Activated T-helper 17 cell treated with anti-CD3 and anti-CD28 coated beads, Interleukin-2, amount 50 U/mL, for 72 hours (primary cell): ENCODE data around the gene LRP10. TPM values are rescaled to one million over a fixed set of nuclear protein-coding genes. Genes with fewer than 3 reads are reported as not detected.

Experiments used
- ATAC-seq: fragments of 150-1000 bp; cut with Tn5 transposase; replicated peaks from 2 replicates; pipeline ENCODE4 v1.10.0; 2021; ENCODE audit warnings: mild to moderate bottlenecking, moderate library complexity
- H3K27ac Mint-ChIP-seq: one replicate; pipeline ENCODE4 v1.8.0; 2022; ENCODE audit warnings: mixed read lengths
- H3K27me3 Mint-ChIP-seq: one replicate; pipeline ENCODE4 v1.8.0; 2022; ENCODE audit warnings: mixed read lengths
- H3K36me3 Mint-ChIP-seq: one replicate; pipeline ENCODE4 v1.8.0; 2022; ENCODE audit warnings: low read depth, mild to moderate bottlenecking, mixed read lengths
- H3K4me1 Mint-ChIP-seq: one replicate; pipeline ENCODE4 v1.8.0; 2022; ENCODE audit warnings: mixed read lengths
- H3K4me3 Mint-ChIP-seq: one replicate; pipeline ENCODE4 v1.8.0; 2022; ENCODE audit warnings: mild to moderate bottlenecking, mixed read lengths
- H3K9me3 Mint-ChIP-seq: one replicate; pipeline ENCODE4 v1.8.0; 2022; ENCODE audit warnings: mixed read lengths
- total RNA-seq, 2 donors: library from RNA; stranded (reverse); gene quantifications; one replicate each; pipeline ENCODE4 v1.2.3, GENCODE V29; 2022

LRP10 gene
- total RNA-seq, 2 donors from 2014 or later, result 61.3 to 78.1 TPM

DNA sequence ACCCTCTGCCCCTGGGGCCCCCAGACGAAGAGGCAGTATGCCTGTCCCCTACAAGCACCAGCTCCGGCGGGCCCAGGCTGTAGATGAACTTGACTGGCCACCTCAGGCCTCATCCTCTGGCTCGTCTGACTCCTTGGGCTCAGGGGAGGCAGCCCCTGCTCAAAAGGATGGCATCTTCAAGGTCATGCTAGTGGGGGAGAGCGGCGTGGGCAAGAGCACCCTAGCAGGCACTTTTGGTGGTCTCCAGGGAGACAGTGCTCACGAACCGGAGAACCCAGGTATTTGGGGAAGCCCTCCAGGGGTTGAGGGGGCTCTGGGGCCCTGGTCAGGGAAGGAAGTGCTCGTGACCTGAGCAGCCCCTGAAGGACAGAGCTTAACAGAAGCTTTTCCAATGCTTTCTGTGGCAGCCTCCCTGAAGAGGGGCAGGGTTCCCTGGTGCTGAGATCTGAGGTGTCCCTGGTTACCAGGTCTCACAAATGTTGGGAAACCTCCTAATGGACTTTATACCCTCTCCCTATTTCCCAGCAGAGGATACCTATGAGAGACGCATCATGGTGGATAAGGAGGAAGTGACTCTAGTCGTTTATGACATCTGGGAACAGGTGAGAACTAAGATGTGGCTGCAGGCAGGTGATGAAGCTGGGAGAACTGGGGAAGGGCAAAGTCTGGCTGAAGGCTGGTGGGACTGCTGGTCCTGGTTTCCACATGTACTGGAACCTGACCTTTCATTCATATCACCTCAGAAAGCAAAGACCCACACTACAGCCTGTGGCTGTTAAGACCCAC lies 13.4 kb downstream of the LRP10 start:
- no peaks in the 10 kb centered on the region for H3K9me3 Mint-ChIP-seq
- H3K4me3 Mint-ChIP-seq, result peak overlapping the region; percentile 92
- ATAC-seq, result no peak
- peaks cover 29% of the 10 kb centered on the region for H3K4me1 Mint-ChIP-seq
- H3K27ac Mint-ChIP-seq, result peak overlapping the region; percentile 61
- H3K36me3 Mint-ChIP-seq, result no peaks in the 10 kb centered on the region
- H3K27me3 Mint-ChIP-seq, result no peaks in the 10 kb centered on the region

DNA sequence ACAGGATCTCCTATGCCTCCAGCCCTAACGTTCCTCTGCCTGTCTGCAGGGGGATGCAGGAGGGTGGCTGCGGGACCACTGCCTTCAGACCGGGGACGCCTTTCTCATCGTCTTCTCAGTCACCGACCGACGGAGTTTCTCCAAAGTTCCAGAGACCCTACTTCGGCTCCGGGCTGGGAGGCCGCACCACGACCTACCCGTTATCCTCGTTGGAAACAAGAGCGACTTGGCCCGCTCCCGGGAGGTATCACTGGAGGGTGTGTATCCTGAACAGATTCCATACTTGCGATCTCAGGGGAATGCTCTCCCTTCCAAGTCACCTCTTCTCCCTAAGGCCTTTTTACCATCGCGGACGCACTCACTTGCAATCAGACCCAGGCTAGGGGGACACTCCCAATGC lies 14.4 kb downstream of the LRP10 start:
- peaks cover 35% of the 10 kb centered on the region for H3K4me1 Mint-ChIP-seq
- no peak for ATAC-seq
- no peaks in the 10 kb centered on the region for H3K27me3 Mint-ChIP-seq
- no peaks in the 10 kb centered on the region for H3K9me3 Mint-ChIP-seq
- H3K4me3 Mint-ChIP-seq, result peak overlapping the region; percentile 92
- H3K36me3 Mint-ChIP-seq, result no peaks in the 10 kb centered on the region
- no peak overlapping the region for H3K27ac Mint-ChIP-seq

DNA sequence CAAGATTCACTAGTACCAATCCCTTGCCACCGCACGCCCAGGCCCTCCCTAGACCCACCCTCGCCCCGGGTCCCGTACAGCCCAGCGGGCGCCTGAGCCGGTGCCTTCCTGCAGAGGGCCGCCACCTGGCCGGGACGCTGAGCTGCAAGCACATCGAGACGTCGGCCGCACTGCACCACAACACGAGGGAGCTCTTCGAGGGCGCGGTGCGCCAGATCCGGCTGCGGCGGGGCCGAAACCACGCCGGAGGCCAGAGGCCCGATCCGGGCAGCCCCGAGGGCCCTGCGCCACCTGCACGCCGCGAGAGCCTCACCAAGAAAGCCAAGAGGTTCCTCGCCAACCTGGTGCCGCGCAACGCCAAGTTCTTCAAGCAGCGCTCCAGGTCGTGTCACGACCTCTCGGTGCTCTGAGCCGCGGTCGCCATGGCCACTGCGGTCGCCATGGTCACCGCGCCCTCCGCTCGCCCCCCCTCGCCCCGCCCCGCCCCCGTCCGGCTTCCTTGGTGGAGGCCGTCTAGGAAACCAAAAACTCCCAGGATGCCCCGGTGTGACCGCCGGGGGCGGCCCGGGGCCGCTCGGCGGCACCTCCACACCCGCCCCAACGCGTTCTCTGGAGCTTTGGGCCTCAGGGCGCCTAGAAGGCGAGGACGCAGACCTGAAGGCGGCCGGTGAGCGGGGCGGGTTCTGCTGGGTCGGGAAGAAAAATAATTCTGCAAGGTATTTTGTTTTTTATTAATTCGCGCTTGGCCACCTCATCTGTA lies 15.1 kb downstream of the LRP10 start:
- Mint-ChIP-seq H3K4me3 (peak overlapping the region; percentile 92), H3K27ac (peak overlapping the region; percentile 93), H3K9me3 (no peaks in the 10 kb centered on the region), H3K27me3 (no peaks in the 10 kb centered on the region), H3K36me3 (no peaks in the 10 kb centered on the region), H3K4me1 (peaks cover 32% of the 10 kb centered on the region)
- ATAC-seq, result peak; percentile 79

DNA sequence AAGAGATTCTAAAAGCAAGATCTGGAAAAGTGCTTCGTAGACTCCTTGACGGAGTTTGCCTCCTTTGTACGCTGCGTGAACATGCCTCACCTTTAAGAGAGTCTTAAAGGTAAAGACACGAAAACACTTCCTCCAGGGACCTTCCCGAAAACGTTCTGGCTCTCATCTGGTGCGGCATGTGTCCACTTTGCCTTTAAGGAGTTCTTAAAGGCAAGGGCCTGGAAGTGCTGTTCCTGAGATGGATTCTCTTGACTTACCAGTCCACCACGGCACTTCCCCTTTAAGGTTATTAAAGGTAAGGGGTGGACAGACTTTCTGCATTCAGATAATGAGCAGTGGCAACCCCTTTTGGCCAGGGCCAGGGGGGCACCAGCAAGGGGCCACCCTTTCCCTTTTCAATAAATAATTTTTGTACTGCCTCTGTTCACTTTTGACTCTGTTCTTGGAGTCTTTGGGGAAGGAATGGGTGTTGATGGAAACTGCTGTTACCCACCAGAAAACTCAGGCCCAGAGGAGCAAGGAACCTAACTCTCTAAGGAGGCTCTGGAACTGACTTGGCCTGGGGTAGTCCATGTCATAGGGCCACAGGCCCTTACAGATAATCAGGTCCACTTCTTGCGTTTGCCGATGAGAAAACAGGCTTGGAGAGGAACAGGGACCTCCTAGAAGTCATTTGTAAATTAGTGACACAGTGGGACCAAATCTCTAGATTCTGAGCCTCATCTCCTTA lies 15.9 kb downstream of the LRP10 start:
- Mint-ChIP-seq H3K4me3 (peak overlapping the region; percentile 92), H3K9me3 (no peaks in the 10 kb centered on the region), H3K27me3 (no peaks in the 10 kb centered on the region), H3K4me1 (peaks cover 27% of the 10 kb centered on the region), H3K36me3 (no peaks in the 10 kb centered on the region), H3K27ac (peak overlapping the region; percentile 93)
- peak; percentile 27 for ATAC-seq

DNA sequence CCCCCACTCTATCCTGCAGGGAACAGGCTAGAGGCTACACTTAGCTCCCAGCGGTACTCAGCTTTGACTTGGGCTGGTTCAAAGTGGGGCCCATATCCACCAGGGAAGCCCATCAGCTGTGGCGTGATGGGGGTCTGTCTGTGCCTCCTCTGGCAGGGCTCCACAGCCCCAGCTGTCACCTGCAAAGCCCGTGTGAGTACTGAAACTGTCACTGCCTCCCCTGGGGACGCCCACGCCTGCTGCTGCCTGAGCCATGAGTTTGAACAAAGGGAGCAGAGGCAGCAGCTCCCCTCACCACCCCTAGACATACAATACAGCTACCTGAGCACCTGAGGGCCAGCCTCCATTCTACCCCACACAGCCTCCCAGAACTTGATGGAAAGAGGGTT lies 16.4 kb downstream of the LRP10 start:
- Mint-ChIP-seq H3K9me3 (no peaks in the 10 kb centered on the region), H3K36me3 (no peaks in the 10 kb centered on the region), H3K4me1 (peaks cover 25% of the 10 kb centered on the region), H3K4me3 (peak overlapping the region; percentile 92), H3K27ac (peak overlapping the region; percentile 93), H3K27me3 (no peaks in the 10 kb centered on the region)
- peak; percentile 10 for ATAC-seq

DNA sequence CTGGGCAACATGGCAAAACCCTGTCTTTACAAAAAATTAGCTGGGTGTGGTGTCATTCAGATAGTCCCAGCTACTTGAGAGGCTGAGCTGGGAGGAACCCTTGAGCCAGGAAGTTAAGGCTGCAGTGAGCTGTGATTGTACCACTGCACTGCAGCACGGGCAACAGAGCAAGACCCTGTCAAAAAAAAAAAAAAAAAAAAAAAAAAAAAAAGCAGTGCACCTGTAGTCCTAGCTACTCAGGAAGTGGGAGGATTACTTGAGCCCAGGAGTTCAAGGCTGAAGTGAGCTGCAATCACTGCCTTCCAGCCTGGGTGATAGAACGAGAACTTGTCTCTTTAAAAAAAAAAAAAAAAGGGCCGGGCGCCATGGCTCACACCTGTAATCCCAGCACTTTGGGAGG lies 17.1 kb downstream of the LRP10 start:
- no peak for ATAC-seq
- no peak overlapping the region for H3K27ac Mint-ChIP-seq
- peak overlapping the region; percentile 92 for H3K4me3 Mint-ChIP-seq
- no peaks in the 10 kb centered on the region for H3K36me3 Mint-ChIP-seq
- H3K27me3 Mint-ChIP-seq, result no peaks in the 10 kb centered on the region
- H3K4me1 Mint-ChIP-seq, result peaks cover 20% of the 10 kb centered on the region
- no peaks in the 10 kb centered on the region for H3K9me3 Mint-ChIP-seq

DNA sequence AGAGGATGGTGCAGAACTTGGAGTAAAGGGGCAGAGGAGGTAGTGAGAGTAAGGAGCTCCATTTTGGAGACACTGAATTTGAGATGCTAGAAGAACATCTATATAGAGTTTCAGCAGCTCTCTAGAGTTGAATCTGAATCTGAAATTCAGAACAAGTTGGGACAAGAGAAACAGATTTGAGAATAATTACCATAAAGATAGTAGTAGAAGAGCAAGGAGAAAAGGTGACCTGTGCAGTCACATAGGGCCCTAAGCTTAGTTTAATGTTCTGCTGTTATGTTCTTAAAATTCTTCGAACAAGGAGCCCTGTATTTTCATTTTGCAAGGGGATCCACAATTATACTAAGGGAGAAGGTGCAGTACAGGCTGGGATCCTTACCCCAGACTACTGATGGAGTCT lies 18.9 kb downstream of the LRP10 start:
- no peaks in the 10 kb centered on the region for H3K36me3 Mint-ChIP-seq
- no peaks in the 10 kb centered on the region for H3K9me3 Mint-ChIP-seq
- H3K4me1 Mint-ChIP-seq, result peaks cover 10% of the 10 kb centered on the region
- no peak overlapping the region for H3K4me3 Mint-ChIP-seq
- ATAC-seq, result no peak
- H3K27me3 Mint-ChIP-seq, result no peaks in the 10 kb centered on the region
- no peak overlapping the region for H3K27ac Mint-ChIP-seq

DNA sequence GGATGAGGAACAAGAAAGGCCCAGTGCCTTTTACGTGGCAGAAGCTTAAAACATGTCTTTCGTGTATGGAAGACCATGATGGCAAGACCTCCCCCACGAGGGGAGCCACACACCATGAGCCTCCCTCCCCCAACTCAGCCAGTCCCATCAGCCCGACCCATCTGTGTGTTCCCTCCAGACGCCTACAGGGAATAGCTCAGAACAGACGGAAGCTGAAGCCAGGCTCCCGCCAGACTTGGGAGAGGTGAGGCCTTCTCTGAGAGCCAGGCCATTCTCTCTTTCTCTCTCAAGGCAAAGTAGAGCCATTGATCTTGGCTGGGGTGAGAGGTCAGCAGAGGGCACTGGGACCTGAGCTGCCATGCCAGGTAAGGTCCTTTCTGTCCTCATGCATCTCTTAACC lies 20.9 kb downstream of the LRP10 start:
- no peak for ATAC-seq
- no peak overlapping the region for H3K4me3 Mint-ChIP-seq
- peaks cover 10% of the 10 kb centered on the region for H3K4me1 Mint-ChIP-seq
- no peak overlapping the region for H3K27ac Mint-ChIP-seq
- H3K9me3 Mint-ChIP-seq, result no peaks in the 10 kb centered on the region
- H3K27me3 Mint-ChIP-seq, result no peaks in the 10 kb centered on the region
- no peaks in the 10 kb centered on the region for H3K36me3 Mint-ChIP-seq

DNA sequence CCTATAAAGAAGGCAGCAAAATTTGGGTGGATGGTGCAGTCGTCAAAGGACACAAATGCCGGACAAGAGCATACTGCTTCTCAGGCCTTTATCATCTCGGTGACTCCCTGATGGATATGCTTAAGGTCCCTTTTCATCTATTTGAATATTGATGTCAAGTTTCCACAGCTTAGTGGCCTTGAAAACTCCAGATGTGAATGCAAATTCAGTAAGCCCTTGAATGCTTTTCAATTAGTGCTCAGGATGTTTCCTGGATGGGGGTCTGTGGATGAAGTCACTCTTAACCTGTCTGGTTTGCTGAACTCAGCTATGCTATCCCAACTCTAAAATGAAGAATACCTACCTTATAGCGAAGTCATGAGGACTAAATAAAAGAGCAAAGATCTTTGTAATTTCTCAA lies 22.2 kb downstream of the LRP10 start:
- Mint-ChIP-seq H3K4me1 (peaks cover 15% of the 10 kb centered on the region), H3K27me3 (no peaks in the 10 kb centered on the region)

DNA sequence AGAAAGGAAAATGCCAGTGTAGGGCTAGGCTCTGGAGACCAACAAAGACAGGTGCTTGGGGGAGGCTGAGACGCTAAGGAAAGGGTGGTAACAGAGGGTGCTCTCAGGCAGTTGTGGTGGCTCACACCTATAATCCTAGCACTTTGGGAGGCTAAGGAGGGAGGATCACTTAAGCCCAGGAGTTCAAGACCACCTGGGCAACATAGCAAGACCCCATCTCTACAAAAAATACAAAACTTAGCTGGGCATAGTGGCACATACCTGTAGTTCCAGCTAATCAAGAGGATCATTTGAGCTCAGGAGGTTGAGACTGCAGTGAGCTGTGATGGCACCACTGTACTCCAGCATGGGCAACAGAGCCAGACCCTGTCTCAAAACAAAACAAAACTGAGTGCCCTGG lies 23.9 kb downstream of the LRP10 start:
- H3K9me3 Mint-ChIP-seq, result no peaks in the 10 kb centered on the region
- H3K27me3 Mint-ChIP-seq, result no peaks in the 10 kb centered on the region
- peaks cover 11% of the 10 kb centered on the region for H3K4me1 Mint-ChIP-seq
- ATAC-seq, result no peak
- H3K36me3 Mint-ChIP-seq, result peaks cover 10% of the 10 kb centered on the region
- H3K27ac Mint-ChIP-seq, result no peak overlapping the region
- no peak overlapping the region for H3K4me3 Mint-ChIP-seq

More for the DNA sequence above, 22.2 kb downstream of the LRP10 start:
- no peak overlapping the region for H3K27ac Mint-ChIP-seq
- no peak overlapping the region for H3K4me3 Mint-ChIP-seq
- H3K36me3 Mint-ChIP-seq, result peaks cover 5% of the 10 kb centered on the region
- ATAC-seq, result no peak
- no peaks in the 10 kb centered on the region for H3K9me3 Mint-ChIP-seq

DNA sequence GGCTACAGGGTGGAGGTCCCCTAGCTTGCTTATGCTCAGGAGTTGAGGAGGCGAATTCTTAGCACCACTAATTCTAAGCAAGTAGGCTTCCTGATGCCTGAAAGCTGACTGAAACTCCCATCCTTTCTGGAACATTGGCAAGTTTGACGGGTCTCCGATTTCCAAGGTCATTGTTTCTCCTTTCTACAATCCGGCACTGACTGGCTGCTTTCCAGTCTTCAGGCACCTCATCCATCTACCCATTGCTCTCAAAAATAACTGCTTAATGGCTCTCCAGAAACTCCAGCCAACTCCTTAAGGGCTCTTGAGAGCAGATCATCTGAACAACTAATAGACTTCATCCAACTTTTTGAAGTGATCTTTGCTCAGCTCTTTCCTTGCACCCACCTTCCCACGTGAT lies 24.8 kb downstream of the LRP10 start:
- H3K27me3 Mint-ChIP-seq, result no peaks in the 10 kb centered on the region
- H3K4me3 Mint-ChIP-seq, result no peak overlapping the region
- no peaks in the 10 kb centered on the region for H3K9me3 Mint-ChIP-seq
- ATAC-seq, result no peak
- H3K36me3 Mint-ChIP-seq, result peaks cover 19% of the 10 kb centered on the region
- no peak overlapping the region for H3K27ac Mint-ChIP-seq
- peaks cover 11% of the 10 kb centered on the region for H3K4me1 Mint-ChIP-seq

DNA sequence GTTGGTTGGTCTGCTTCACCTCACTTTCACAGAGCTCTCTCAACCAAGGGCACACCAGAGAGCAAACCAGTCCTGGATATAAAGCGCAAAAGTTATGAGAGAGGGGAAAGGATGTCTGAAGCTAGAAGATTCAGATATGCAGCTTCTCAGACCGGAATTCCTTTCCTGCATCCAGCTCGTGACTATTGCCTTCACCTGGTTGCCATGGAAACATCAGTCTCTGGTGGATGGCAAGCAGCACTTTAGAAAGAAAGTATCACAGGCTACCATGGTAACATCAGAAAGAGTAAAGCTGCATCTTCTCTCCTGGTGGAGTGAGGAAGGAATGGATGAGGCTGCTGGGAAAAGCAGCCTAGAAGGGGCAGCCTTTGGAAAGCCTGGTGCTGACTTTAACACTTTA lies 25.2 kb downstream of the LRP10 start:
- no peaks in the 10 kb centered on the region for H3K27me3 Mint-ChIP-seq
- H3K9me3 Mint-ChIP-seq, result no peaks in the 10 kb centered on the region
- H3K36me3 Mint-ChIP-seq, result peaks cover 23% of the 10 kb centered on the region
- no peak overlapping the region for H3K27ac Mint-ChIP-seq
- ATAC-seq, result no peak
- H3K4me3 Mint-ChIP-seq, result no peak overlapping the region
- H3K4me1 Mint-ChIP-seq, result peaks cover 11% of the 10 kb centered on the region

DNA sequence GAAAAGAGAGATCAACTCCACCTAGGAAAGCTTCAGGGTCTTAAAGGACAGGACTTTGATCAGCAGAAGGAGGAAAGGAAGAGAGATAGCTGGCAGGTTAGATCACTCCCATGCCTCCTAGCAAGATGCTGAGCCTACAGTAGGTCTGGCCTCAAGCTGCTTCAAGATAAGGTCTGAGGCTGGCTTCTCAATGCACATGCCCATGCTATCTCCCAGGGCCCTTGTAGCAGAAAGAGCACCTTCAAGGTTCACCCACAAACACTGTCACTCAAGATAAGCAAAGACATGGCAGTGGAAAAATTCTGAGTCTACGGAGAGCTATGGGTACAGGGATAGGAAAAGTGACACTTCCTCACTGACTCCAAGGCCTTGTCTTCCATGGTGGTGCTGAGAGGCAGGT lies 25.8 kb downstream of the LRP10 start:
- peaks cover 29% of the 10 kb centered on the region for H3K36me3 Mint-ChIP-seq
- H3K4me3 Mint-ChIP-seq, result no peak overlapping the region
- H3K9me3 Mint-ChIP-seq, result no peaks in the 10 kb centered on the region
- no peak overlapping the region for H3K27ac Mint-ChIP-seq
- no peaks in the 10 kb centered on the region for H3K27me3 Mint-ChIP-seq
- peaks cover 11% of the 10 kb centered on the region for H3K4me1 Mint-ChIP-seq
- ATAC-seq, result no peak

DNA sequence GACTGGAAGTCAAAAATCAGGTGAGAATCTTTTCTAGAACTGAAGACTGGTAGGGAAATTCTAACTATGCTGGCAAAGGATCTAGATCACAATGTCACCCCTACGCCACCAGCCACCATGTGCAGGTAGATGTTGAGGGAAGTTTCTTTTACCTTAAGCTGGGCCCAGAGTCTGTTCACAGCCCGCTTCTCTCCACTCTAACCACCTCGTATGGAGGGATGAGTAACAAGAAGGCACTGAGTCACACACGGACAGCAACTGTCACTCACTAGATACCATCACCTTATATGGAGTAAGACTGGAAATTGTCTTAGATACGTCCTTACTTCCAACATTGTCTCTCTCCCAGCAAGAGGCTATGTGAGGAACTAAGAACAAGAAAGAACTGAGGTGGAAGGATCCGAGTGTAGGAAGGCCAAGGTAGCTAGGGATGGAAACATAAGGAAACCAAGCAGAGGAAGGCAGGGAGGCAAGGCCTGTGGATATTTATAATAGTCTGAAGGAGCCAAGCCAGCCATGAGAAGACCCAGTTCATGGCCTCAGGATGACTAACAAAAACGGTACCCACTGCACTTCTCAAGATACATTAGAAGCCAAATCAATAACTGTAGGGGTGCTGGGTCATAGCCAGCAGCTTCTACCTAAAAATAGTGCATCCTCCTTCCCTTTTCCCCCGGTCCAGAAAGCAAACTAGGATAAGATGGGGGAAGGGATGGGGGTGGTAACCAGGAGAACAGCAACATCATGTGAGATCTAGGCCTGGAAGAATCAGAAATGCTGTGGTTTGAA lies 27.0 kb downstream of the LRP10 start:
- Mint-ChIP-seq H3K36me3 (peaks cover 41% of the 10 kb centered on the region), H3K27me3 (no peaks in the 10 kb centered on the region), H3K4me3 (peak overlapping the region; percentile 2), H3K4me1 (peaks cover 11% of the 10 kb centered on the region), H3K9me3 (no peaks in the 10 kb centered on the region), H3K27ac (peak overlapping the region; percentile 12)
- peak; percentile 99 for ATAC-seq
